OCI-LY3 (cell line): ENCODE data around the gene CAMK2B.

ENCODE experiments used
- CTCF ChIP-seq: fragments of 200-600, 300-600 bp; sonication (generic); IDR thresholded peaks from 2 replicates; pipeline ENCODE4 v1.5.1; 2014; ENCODE audit warnings: antibody characterized with exemption, low read length, low read depth
- EZH2phosphoT487 ChIP-seq: fragments of 200-600 bp; shearing (Covaris generic); IDR thresholded peaks from 2 replicates; pipeline ENCODE4 v1.6.1; 2018; ENCODE audit warnings: antibody characterized with exemption, mixed run types, low read depth

GRCh38 chr7:44331682-44332081, 6.3 kb upstream of the CAMK2B start:
- TF ChIP-seq CTCF: no peak
- TF ChIP-seq EZH2phosphoT487: no peak
